GM20000 (cell line): ENCODE data around the gene TJP2.

Experiments
- DNase-seq: peaks from one replicate; pipeline ENCODE4 v3.0.0; 2012; ENCODE audit warnings: low spot score
- CTCF ChIP-seq: IDR thresholded peaks from 2 replicates; pipeline ENCODE4 v1.5.1; 2012; ENCODE audit warnings: mild to moderate bottlenecking, control low read depth; ENCODE audit errors: extremely low read depth, missing control alignments

Gene TJP2

GRCh38 chr9:69202556-69202955 lies 28.5 kb downstream of the TJP2 start:
- TF ChIP-seq CTCF: no peak
- no peak for DNase-seq

- no peak for TF ChIP-seq CTCF
- DNase-seq: no peak
Observed at GRCh38 chr9:69204326-69204725, 30.2 kb downstream of the TJP2 start.

GRCh38 chr9:69204849-69205248 lies 30.8 kb downstream of the TJP2 start:
- no peak for DNase-seq
- TF ChIP-seq CTCF: no peak

- TF ChIP-seq CTCF: no peak
- DNase-seq: no peak
Observed at GRCh38 chr9:69206047-69206446, 32.0 kb downstream of the TJP2 start.

GRCh38 chr9:69207503-69207902 lies 33.4 kb downstream of the TJP2 start:
- TF ChIP-seq CTCF: no peak
- no peak for DNase-seq

GRCh38 chr9:69211424-69212036 lies 37.5 kb downstream of the TJP2 start:
- no peak for TF ChIP-seq CTCF
- no peak for DNase-seq

GRCh38 chr9:69213647-69214046 lies 39.6 kb downstream of the TJP2 start:
- DNase-seq: no peak
- TF ChIP-seq CTCF: no peak
